ENCODE data around the gene RBL1.
"Not testable (repeated sequence)": the region's sequence is repeated elsewhere in the genome, so short reads cannot be mapped to it uniquely, and the experiment has no call there.

Gene RBL1

DNA sequence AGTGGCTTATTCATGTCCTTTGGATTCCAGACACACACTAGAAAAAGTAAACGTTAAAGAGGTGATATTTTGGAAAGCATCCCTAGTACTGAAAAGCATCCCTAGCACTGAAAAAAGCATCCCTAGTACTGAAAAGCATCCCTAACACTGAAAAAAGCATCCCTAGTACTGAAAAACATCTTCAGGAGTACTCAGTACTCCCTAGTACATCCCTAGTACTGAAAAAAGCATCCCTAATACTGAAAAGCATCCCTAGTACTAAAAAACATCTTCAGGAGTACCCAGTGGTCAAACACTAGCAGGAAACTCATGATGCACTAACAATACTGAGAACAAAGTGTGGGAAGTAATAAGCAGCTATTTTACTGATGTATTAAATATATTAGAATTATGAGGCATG, 98.7 kb downstream of the RBL1 start:
- DNase-seq (ENCODE audit: low spot score), result no peak

DNA sequence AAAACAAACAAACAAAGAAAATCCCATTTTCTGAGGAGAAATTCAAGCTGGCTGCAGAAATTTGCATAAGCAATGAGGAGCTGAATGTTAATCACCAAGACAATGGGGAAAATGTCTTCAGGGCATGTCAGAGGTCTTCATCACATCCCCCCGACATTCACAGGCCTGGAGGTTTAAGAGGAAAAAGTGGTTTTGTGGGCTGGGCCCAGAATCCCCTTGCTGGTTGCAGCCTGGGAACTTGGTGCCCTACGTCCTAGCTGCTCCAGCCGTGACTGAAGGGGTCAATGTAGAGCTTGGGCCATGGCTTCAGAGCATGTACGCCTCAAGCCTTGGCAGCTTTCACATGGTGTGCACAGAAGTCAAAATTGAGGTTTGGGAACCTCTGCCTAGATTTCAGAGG, 101.6 kb downstream of the RBL1 start:
- not testable (repeated sequence) for DNase-seq (ENCODE audit: low spot score)

DNA sequence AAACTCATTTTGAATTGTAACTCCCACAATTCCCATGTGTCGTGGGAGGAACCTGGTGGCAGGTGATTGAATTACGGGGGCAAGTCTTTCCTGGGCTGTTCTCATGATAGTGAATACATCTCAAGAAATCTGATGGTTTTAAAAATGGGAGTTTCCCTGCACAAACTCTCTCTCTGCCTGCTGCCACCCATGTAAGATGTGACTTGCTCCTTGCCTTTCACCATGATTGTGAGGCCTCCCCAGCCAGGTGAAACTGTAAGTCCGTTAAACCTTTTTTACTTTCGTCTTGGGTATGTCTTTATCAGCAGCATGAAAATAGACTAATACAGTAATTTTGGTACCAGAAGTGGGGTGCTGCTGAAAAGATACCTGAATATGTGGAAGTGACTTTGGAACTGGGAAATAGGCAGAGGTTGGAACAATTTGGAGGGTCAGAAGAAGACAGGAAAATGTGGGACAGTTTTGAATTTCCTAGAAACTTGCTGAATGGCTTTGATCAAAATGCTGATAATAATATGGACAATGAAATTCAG, 102.9 kb downstream of the RBL1 start:
- DNase-seq (ENCODE audit: low spot score), result no peak

DNA sequence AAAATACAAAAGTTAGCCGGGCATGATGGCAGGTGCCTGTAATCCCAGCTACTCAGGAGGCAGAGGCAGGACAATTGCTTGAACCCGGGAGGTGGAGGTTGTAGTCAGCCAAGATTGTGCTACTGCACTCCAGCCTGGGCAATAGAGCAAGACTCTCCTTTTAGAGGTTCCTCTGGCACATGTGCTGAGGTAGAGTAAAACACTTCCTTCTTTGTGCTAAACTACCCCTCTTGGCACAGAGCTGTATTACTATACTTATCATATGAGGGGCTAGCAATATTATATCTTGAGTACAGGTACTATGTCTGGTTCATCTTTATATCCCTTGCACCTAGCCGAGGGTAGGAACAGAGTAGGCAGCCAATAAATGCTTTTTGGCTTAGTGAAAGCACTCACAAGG, 104.1 kb downstream of the RBL1 start:
- DNase-seq (ENCODE audit: low spot score), result no peak

DNA sequence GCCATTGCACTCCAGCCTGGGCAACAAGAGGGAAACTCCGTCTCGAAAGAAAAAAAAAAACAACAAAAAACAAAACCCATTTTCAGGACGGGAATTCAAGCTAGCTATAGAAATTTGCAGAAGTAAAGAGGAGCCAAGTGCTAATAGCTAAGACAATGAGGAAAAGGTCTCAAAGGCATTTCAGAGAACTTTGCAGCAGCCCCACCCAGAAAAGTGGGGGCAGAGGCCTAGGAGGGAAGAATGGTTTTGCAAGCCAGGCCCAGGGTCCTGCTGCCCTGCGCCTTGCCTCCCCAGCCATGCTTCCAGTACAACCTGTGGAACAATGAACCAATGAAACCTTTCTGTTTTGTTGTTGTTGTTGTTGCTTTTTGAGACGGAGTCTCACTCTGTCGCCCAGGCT, 106.0 kb downstream of the RBL1 start:
- DNase-seq (ENCODE audit: low spot score), result no peak

DNA sequence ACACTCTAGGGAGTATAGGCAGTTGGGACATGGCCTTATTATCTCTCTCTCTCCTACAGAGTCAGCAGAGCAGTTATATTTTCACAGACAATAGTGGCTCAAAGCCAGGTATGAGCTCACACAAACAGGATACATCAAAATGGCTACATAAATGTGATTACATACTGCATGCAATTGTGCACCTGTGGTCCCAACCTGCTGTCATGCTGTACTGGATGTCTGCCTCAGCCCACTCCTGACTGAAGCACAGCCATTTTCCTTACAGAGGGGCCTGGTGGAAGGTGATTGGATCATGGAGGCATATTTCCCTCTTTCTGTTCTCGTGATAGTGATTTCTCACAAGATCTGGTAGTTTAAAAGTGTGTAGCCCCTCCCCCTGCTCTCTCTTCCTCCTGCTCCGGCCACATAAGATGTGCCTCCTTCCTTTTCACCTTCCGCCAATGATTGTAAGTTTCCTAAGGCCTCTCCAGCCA, 107.3 kb downstream of the RBL1 start:
- DNase-seq (ENCODE audit: low spot score), result no peak

DNA sequence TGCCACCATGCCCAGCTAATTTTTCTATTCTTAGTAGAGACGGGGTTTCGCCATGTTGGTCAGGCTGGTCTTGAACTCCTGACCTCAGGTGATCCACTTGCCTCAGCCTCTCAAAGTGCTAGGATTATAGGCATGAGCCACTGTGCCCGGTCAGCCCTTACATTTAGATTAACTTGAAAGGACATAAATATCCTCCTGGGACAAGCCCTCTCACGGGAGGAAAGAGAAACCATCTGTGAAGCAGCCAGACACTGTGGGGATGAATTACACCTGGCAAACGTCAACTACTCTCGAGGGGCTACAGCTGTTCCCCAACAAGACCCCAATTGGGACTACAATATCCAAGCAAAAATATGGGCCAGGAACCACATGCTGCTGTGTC, 111.5 kb downstream of the RBL1 start:
- no peak for DNase-seq (ENCODE audit: low spot score)

DNA sequence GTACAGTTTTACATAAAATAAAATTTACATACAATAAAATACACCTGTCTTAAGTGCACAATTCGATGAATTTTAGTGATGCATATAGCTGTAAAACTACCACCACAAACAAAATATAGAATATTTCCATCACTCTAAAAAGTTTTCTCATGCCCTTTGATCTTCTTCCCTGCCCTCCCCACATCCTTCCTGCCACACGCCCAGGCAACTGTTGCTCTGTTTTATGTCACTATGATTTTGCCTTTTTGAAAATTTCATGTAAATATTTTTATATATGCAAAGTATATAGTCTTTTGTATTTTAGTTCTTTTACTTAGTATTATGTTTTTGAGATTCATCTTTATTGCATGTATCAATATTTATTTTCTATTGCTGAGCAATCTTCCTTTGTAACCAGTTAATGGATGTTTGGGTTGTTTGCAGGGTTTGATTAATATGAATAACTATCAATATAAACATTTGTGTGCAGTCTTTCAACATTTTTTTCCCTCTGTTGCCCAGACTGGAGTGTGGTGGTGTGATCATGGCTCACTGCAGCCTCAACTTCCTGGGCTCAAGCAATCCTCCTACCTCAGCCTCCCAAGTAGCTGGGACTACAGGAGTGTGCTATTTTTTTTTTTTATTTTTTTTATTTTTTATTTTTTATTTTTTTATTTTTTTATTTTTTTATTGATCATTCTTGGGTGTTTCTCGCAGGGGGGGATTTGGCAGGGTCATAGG, 120.5 kb downstream of the RBL1 start:
- DNase-seq (ENCODE audit: low spot score), result no peak

DNA sequence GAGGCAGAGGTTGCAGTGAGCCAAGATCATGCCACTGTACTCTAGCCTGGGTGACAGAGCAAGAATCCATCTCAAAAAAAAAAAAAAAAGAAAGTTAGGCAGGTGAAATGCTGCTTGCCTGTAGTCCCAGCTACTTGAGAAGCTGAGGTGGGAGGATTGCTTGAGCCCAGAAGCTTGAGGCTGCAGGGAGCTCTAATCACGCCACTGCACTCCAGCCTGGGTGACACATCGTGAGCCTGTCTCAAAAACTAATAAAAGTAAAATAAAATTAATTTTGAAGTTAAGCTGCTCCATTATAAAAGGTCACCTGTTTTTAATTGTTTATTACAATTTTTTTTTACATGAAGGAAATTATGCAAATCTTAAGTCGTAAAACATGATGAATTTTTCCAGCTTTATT, 121.1 kb downstream of the RBL1 start:
- no peak for DNase-seq (ENCODE audit: low spot score)

DNA sequence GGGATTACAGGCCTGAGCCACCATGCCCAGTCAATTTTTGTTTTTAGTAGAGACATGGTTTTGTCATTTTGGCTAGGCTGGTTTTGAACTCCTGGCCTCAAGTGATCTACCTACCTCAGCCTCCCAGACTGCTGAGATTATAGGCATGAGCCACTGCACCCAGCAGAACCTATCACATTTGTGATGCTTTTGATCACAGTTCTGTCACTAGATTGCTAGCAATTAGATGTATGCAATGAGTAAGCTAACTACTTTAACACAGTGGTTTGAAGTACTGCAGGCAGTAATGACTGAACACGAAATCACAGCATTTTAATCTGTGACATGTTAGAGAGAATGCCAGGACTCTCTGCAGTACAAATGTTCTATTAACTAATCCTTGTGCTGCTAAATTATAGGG, 124.7 kb downstream of the RBL1 start:
- DNase-seq (ENCODE audit: low spot score), result no peak

DNA sequence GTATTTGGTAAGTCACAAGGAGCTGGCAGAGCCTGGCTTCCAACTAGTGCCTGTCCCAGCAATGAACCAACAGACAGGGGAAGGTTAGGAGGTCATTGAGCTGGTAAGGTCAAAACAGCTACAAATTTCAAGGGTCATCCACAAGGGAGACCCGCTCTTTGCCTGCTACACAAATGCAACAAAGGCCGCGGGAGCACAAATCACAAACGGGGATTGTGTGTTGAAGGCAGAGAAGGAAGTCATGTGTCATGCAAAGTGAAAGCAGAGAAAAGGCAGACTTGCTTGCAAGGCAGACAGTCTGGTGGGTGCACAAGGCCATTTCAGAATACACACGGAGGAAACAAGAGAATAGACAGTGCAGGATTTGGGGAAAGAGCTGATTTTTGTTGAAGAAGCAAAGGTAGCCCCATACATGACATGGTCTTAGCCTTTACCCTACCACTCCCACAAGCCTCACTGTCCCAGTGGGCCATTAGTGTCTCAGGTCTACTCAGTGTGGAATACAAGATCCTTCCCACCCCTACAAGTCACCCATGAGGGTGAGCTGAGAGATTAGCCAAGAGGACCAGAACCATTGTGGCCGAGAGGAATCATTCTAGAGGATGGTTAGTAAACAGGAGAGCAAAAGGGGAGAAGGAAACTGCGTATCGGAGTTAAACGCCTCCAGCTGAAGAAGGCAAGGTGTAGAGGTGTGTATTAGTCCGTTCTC, 126.2 kb downstream of the RBL1 start:
- no peak for DNase-seq (ENCODE audit: low spot score)

DNA sequence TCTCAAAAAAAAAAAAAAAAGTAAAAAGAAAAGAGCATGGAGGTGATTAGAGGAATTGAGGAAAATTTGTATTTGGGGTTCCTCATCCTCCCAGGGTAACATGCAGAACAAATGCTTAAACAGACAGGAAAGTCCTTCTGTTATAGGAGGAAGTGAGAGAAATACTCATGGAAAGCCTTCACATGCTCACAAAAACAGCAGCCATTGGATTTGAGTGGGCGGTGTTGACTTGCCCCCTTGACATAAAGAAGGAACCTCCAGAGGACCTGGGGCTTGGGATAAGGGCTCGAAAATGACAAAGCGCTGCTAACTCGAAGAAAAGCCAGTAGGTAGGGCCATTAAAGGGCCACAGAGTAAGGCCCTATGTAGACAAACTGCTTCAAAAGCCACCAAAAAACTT, 126.7 kb downstream of the RBL1 start:
- peak; percentile 8 for DNase-seq (ENCODE audit: low spot score)

DNA sequence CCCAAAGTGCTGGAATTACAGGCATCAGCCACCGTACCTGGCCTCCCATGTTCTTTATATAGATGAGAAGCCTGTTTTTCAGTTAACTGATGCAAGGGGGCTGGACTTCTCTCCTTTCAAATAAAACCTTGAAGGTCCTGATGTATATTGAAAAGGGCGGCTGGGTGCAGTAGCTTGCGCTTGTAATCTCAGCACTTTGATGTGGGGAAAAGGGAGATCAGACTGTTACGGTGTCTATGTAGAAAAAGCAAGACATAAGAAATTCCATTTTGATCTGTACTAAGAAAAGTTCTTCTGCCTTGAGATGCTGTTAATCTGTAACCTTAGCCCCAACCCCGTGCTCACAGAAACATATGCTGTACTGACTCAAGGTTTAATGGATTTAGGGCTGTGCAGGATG, 128.2 kb downstream of the RBL1 start:
- DNase-seq (ENCODE audit: low spot score), result no peak

DNA sequence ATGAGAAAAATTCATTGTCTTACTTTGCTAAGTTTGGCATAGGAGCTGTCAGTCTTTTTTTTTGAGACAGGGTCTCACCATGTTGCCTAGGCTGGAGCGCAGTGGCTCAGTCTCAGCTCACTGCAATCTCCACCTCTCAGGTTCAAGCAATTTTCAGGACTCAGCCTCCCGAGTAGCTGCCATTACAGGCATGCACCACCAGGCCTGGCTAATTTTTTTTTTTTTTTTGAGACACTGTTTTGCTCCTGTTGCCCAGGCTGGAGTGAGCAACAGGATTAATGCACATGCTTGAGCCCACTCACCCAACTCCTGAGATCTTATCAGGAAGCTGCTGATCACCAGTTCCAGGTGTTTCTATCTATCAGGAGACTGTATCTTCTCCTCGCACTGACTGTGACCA, 128.8 kb downstream of the RBL1 start:
- not testable (repeated sequence) for DNase-seq (ENCODE audit: low spot score)

DNA sequence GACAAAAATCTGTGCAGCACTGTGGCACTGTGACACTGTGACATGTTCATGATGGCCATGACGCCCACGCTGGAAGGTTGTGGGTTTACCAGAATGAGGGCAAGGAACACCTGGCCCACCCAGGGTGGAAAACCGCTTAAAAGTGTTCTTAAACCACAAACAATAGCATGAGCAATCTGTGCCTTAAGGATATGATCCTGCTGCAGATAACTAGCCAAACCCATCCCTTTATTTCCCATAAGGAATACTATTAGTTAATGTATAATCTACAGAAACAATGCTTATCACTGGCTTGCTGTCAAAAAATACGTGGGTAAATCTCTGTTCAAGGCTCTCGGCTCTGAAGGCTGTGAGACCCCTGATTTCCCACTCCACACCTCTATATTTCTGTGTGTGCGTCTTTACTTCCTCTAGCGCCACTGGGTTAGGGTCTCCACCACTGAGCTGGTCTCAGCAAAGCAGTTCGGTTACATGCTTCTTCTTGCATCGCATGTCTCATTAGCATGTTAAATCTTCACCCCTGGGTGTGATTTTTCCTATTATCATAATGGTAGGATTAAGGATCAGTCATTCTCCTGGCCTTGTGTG, 133.3 kb downstream of the RBL1 start:
- not testable (repeated sequence) for DNase-seq (ENCODE audit: low spot score)

DNA sequence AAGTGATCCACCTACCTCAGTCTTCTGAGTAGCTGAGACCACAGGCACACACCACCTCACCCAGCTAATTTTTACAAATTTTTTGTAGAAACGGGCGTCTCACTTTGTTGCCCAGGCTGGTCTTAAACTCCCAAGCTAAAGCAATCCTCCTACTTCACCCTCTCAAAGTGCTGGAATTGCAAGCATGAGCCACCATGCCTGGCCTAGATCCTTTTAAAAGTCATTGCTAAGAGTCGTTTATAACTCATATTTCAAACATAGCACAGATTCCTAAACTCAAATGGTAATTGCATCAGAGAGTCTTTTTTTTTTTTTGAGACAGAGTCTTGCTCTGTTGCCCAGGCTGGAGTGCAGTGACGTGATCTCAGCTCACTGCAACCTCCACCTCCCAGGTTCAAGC, 136.6 kb downstream of the RBL1 start:
- no peak for DNase-seq (ENCODE audit: low spot score)

DNA sequence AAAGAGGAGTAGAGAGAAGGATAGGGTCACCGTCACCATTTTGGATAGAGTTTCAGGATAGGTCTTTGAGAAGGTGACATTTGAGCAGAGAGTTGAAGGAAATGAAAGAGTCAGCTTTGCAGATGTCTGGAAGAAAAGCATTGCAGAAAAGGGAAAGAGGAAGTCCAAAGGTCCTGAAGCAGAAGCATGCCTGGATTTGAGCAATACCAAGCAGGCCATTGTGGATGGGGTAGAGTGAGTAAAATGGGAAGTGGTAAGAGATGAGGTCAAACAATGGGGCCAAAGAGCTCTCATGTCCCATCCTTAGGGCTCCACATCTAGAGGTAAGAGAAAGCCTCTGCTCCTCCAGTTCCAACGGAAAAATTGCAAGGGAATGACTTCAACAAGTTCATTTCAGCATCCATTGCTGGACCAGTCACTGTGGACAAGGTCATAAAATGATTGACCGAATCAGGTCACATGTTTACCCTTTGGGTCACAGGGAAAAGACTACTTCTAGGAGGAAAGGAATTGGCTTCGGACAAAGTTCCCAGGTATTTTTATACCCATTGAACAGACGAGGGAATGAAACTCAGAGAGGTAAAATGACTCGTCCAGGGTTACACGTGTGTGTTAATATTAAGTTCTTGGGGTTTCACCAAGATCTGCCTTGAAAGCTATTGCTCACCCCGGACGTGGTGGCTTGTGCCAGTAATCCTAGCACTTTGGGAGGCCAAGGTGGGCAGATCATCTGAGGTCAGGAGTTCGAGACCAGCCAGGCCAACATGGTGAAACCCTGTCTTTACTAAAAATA, 137.7 kb downstream of the RBL1 start:
- peak; percentile 35 for DNase-seq (ENCODE audit: low spot score)

DNA sequence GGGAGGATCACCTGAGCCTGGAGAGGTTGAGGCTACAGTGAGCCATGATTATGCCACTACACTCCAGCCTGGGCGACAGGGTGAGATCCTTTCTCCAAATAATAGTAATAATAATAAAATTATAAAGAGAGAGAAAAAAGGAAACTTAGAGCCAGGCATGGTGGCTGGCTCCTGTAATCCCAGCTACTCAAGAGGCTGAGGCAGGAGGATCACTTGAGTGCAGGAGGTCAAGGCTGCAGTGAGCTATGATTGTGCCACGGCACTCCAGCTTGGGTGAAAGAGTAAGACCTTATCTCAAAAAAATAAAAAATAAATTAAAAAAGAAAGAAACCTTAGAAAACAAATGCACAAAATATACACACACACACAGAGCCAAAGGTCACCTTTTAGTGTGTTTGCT, 139.1 kb downstream of the RBL1 start:
- no peak for DNase-seq (ENCODE audit: low spot score)

DNA sequence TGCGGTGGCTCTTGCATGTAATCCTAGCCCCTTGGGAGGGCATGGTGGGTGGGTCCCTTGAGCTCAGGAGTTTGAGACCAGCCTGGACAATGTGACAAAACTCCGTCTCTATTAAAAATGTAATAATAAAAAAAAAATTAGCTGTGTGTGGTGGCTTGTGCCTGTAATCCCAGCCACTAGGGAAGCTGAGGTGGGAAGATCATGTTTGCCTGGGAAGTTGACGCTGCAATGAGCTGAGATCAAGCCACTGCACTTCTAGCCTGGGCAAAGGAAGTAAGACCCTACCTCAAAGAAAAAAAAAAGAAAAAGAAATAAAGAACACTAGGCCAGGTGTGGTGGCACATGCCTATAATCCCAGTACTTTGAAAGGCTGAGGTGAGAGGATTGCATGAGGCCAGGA, 139.8 kb downstream of the RBL1 start:
- no peak for DNase-seq (ENCODE audit: low spot score)

DNA sequence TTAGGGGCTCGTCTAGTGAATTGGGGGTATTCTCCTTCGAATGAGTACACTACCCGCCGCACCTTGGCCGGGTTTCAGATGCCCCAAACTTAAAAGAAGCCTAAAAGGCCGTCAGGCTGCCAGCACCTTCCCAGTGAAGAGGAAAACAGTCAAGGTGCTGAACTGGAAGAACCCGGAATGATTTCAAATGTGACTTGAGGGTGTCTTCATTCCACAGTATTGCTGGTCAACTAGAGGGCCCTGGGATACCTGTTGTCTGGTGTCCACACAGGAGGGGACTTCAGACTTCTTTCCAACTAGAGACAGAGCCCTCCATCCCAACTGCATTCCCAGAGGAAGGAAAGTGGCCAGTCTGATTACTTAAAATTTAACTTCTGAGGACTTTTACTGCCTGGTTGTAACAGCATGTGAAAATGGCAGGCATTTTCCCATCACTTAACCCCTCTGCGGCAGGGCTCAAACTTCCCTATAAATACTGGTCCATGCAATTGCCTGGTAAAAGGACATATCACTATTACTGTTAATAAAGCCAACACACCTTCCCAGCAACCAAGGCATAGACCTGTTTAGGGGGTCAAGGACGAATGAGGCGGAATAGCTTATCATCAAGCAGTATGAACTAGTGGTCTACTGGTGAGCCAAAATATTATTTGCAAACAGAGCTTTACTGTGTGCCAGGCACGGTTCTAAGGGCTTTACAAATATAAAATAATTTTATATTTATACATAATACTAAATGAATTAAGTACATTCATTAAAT, 143.6 kb downstream of the RBL1 start:
- no peak for DNase-seq (ENCODE audit: low spot score)

DNA sequence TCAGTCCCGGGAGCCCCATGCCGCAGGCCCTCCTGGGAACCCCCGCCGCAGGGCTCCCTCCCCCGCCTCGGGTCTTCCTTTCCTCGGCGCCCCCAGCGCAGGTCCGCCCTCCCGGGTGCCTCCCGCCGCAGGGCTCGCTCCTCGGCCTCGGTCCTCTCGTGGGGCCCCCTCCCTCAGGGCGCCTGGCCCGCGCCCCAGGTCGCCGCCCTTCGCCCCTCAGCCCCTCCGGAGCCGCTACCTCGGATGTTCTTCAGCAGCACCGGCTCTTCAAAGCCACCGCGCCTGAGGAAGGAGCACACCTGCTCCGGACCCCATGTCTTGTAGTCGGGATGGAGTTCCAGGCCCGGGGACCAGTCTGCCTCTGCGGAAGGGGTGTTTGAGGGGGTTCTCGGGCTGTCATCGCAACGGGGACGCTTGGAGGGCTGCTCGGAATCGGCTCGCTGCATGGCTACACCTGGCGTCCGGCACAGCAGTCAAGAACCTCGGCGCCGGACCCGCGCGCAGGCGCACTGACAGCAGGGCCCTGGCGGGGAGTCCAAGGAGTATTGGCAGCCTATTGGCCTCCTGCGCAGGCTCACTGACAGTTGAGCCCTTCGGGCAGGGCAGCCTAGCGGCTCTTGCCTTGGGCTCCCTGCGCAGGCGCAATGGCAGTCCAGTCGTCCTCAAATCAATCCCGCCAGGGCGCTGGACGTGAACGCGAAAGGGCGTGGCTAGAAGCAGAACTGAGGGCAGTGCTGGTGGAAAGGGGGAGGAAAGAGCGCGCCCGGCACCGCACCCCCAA, 144.4 kb downstream of the RBL1 start, which contains the start of gene SAMHD1:
Gene SAMHD1 (minus strand): TSS at position 511 of the 781 bp plus-strand sequence. CDS start 65 bp downstream, at position 446.
- peak; percentile 98 for DNase-seq (ENCODE audit: low spot score)

Measured in putamen (tissue), 1 donor.